ENCODE data around the gene NDRG3.

NDRG3 gene

GRCh38 chr20:36604952-36605398 is 140.9 kb downstream of the NDRG3 start:
- DNase-seq: no peak
